ENCODE data around the gene DLGAP4.

DLGAP4 gene

GRCh38 chr20:36408219-36408618 lies 102.1 kb downstream of the DLGAP4 start:
- no peak for DNase-seq (ENCODE audit: low spot score)

DNA sequence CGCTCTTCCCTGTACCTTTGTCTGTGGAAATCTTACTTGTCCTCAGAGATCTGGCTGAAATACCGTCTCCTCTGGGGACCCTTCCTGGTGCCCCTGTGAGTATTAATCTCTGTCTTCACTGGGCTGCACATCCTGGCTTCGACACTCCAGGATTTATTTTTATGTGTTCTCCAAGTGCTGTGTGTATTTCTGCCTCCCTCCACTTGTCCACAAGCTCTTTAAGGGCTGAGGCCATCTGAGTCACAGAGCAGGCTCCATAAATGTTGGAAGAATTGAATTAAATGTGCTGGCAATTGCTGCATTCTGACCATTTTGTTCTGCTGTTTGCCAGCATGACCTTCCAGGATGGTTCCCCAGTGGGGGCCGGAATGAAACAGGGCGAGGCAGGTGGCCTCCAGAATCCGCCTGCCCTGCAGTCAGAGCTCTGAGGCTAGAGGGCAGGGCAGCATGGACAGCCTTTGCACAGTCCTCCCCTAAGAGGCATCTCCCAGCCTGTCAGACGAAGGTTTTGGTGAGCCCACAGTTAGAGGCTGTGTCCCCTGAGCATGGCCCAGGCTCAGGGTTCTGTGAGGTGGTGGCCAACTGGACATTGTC lies 105.8 kb downstream of the DLGAP4 start:
- no peak for DNase-seq (ENCODE audit: low spot score)

GRCh38 chr20:36415475-36416002 lies 109.4 kb downstream of the DLGAP4 start:
- no peak for DNase-seq (ENCODE audit: low spot score)

GRCh38 chr20:36418711-36419110 lies 112.6 kb downstream of the DLGAP4 start:
- DNase-seq (ENCODE audit: low spot score): no peak

- no peak for DNase-seq (ENCODE audit: low spot score)
These were observed 115.5 kb downstream of the DLGAP4 start for GRCh38 chr20:36421641-36422040.

DNA sequence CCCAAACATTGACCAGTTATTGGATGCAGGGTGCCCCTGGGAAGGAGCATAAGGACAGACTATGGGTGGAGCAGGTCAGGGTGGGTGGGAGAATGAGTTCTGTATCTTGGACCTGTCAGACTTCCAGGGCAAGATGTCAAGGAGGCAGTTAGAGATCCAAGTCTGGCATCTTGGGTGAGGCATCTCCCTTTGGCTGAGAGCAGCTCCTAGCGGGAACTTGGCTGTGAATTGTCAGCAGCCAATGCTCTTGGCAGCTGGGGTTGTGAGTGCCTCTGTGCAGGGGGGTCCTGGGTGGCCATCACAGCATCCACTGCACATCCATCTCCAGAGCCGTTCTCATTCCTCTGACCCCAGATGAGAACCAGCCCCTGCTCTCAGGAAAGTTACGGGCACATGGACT lies 118.2 kb downstream of the DLGAP4 start:
- no peak for DNase-seq (ENCODE audit: low spot score)

DNA sequence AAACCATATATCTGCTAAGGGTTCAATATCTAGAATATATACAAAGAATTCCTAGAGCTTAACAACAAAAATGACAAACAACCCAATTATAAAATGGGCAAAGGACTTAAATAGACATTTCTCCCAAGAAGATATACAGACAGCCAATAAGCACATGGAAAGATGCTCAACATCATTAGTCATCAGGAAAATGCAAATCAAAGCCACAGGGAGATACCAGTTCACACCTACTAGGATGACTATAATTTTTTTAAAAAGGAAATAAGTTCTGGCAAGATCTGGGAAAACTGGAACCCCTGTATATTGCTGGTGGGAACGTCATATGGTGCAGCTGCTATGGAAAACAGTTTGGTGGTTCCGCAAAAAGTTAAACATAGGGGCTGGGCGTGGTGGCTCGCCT lies 119.0 kb downstream of the DLGAP4 start:
- DNase-seq (ENCODE audit: low spot score): no peak

GRCh38 chr20:36431604-36432003 lies 125.5 kb downstream of the DLGAP4 start:
- DNase-seq (ENCODE audit: low spot score): no peak

DNA sequence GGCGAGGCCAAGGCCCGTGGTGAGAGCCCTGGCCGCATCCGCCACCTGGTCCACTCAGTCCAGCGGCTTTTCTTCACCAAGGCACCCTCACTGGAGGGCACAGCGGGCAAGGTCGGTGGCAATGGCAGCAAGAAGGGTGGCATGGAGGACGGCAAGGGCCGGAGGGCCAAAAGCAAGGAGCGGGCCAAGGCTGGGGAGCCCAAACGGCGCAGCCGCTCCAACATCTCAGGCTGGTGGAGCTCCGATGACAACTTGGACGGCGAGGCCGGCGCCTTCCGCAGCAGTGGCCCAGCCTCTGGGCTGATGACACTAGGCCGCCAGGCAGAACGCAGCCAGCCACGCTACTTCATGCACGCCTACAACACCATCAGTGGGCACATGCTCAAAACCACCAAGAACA lies 126.0 kb downstream of the DLGAP4 start:
- DNase-seq (ENCODE audit: low spot score): no peak

DNA sequence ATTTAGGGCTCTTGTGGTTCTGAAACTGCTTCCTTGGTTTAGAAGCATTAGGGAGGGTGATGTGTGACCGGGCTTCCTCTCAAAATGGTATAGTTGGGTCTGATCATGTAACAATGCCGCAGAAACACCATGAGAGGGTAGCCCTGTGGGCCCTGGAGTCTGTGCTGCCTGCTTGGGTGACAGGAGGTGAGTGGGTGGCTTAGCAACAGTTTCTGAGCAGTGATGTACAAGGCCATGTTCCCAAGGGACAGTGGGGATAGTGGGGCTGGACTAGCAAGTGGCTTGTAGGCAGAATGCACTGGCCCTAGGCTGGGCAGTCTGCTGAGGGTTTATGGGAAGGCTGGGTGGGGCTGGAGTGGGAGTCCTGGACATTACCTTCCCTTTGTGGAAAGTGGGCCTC lies 128.2 kb downstream of the DLGAP4 start:
- no peak for DNase-seq (ENCODE audit: low spot score)

- no peak for DNase-seq (ENCODE audit: low spot score)
These were observed 129.0 kb downstream of the DLGAP4 start for GRCh38 chr20:36435124-36435523.

DNA sequence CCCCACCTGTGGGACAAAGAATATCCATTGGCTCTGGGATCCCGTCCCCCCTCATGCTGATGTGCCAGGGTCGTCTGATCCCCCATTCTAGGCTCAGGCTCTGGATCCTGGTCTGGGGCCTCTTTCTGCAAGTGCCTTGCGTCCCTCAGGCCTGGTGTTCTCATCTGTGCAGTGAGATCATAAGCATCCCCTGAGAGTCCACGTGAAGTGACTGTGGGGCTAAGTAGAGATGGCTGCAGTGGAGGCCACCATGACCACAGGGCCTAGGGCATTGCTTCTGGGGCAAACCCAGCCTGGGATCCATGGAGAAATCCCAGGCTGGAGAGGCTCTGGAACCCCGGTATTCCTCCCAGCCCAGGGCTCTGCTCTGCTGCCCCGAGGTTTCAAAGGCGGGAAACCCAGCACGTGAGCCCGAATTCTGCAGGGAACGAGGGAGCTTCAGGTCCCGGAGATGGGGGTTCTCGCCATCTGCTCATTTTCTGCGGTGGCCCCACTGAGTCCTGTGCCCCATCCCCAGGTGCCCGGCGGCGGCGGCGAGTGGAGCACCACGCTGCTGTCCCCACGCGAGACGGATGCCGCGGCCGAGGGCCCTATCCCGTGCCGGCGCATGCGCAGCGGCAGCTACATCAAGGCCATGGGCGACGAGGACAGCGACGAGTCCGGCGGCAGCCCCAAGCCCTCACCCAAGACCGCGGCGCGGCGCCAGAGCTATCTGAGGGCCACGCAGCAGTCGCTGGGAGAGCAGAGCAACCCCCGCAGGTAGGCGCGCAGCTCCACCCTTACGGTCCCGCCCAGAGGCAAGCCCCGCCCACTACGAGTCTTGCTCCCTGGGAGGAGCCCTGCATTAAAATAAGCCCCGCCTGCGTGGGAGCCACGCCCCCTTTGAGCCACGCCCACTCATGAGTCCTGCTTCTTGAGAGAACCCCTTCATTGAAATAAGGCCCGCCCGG lies 129.7 kb downstream of the DLGAP4 start:
- DNase-seq (ENCODE audit: low spot score): no peak

- peak; percentile 30 for DNase-seq (ENCODE audit: low spot score)
These were observed 133.0 kb downstream of the DLGAP4 start for GRCh38 chr20:36439040-36439730.

DNA sequence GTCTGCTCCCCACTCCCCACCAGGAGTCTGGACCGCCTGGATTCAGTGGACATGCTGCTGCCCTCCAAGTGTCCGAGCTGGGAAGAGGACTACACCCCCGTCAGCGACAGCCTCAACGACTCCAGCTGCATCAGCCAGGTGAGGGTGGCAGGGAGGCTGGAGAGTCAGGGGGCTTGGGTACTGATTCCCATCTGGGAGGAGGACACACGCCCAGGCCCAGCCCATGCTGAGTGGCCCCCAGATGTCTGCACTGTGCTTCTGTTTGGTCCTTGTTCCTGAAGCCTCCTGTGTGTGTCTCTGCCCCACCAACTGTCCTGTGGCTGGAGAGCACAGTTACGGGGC lies 133.6 kb downstream of the DLGAP4 start:
- DNase-seq (ENCODE audit: low spot score): no peak

GRCh38 chr20:36440370-36441026 lies 134.4 kb downstream of the DLGAP4 start:
- DNase-seq (ENCODE audit: low spot score): no peak

DNA sequence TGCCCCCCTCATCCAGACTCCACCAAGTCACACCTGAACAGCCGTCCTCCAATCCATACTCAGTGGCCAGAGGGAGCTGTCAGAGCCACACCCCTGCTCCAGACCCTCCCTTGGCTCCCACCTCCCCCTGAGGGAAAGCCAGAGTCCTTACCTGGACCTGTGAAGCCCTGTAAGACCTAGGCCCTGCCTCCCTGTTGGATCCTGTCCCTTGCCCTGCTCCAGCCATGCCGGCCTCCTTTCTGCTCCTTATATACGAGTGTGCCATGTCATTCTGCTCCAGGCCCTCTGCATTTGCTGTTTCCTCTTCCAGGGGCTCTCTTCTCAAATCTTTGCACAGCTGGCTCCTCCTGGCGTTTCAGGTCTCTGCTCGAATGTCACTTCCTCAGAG lies 134.9 kb downstream of the DLGAP4 start:
- no peak for DNase-seq (ENCODE audit: low spot score)

GRCh38 chr20:36441416-36441815 lies 135.3 kb downstream of the DLGAP4 start:
- DNase-seq (ENCODE audit: low spot score): no peak

DNA sequence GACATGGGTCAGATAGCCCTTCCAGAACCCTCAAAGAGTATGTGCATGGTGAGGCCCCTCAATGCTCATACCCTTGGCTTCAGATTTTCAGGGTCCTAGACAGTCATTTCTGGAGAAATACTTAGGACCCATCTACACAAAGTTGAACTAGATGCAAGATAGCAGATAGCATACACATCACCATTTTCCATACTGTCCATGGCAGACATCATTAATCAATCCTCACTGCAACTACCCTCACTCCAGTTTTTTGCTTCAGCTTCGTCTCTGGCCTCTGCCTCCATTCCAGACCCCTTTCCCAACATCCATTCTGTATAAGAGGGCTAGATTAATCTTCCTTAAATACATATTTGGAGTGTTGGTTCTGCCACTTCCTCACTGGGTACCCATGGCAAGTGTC lies 139.7 kb downstream of the DLGAP4 start:
- no peak for DNase-seq (ENCODE audit: low spot score)

DNA sequence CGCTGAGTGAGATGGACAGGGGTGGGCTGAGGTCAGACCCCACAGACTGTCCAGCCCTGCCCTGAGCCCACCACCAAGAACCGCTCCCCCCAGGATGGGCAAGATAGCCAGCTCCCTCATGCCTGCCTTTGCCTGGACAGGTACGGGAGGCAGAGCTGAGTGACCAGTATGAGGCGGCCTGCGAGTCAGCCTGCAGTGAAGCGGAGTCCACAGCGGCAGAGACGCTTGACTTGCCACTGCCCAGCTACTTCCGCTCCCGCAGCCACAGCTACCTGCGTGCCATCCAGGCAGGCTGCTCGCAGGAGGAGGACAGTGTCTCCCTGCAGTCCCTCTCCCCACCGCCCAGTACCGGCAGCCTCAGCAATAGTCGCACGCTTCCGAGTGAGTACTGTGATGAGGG lies 140.4 kb downstream of the DLGAP4 start:
- DNase-seq (ENCODE audit: low spot score): no peak

DNA sequence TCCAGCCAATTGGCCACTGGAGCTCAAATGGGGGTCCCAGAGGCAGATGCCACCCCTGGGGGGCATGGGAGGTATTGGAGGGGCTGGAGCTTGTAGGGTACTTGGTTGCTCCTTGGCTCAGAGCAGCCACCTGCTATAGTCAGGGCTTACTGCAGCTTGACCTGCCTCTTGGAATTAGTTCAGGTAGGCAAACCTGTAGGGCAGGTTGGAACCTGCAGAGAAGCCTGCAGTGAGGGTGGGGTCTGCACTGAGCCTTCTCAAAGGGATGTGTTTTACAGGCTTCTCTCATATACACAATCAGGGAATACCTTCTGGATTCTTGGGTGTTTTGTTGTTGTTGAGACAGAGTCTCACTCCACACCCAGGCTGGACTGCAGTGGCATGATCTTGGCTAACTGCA lies 141.0 kb downstream of the DLGAP4 start:
- DNase-seq (ENCODE audit: low spot score): no peak

GRCh38 chr20:36449663-36450062 lies 143.5 kb downstream of the DLGAP4 start:
- DNase-seq (ENCODE audit: low spot score): no peak

GRCh38 chr20:36454332-36454697 lies 148.2 kb downstream of the DLGAP4 start:
- no peak for DNase-seq (ENCODE audit: low spot score)

Data from pons (tissue), 1 donor.